Peyer's patch (tissue), 4 donors: Measurements from ENCODE around the gene VWC2L. TPM values are rescaled to one million over a fixed set of nuclear protein-coding genes. Genes with fewer than 3 reads are reported as not detected.

Source experiments
- DNase-seq, 3 donors: peaks; one replicate each; pipeline ENCODE4 v3.0.0-alpha.2; 2017 to 2019
- H3K27ac ChIP-seq, 4 donors: fragments of 200-600 bp; sonication (generic); one replicate each; pipeline ENCODE4 v1.5.1; 2016 to 2019
- H3K27me3 ChIP-seq, 2 donors: fragments of 200-600 bp; sonication (generic); one replicate each; pipeline ENCODE4 v1.5.1; 2019
- H3K36me3 ChIP-seq, 3 donors: fragments of 200-600 bp; sonication (generic); one replicate each; pipeline ENCODE4 v1.5.1; 2016 to 2019
- H3K4me1 ChIP-seq, 4 donors: fragments of 200-600 bp; sonication (generic); one replicate each; pipeline ENCODE4 v1.5.1; 2016 to 2019
- H3K4me3 ChIP-seq, 4 donors: fragments of 200-600 bp; sonication (generic); 1 replicate in 3 of 4; 2 replicates in 1 of 4; pipeline ENCODE4 v1.5.1; 2016 to 2019; ENCODE audit warnings: mild to moderate bottlenecking in 1 of 4
- H3K9me3 ChIP-seq, 4 donors: fragments of 200-600 bp; sonication (generic); one replicate each; pipeline ENCODE4 v1.5.1; 2016 to 2019; ENCODE audit warnings: mild to moderate bottlenecking in 1 of 4
- POLR2A ChIP-seq, 2 donors: fragments of 450-650 bp; IDR thresholded peaks; one replicate each; pipeline ENCODE4 v1.5.1; 2017; ENCODE audit warnings: antibody characterized with exemption in 2 of 2, mild to moderate bottlenecking in 2 of 2, moderate library complexity in 2 of 2
- total RNA-seq, 4 donors: library from RNA; depleted of rRNA; stranded (reverse); fragments of >200 nt; gene quantifications; one replicate each; pipeline ENCODE4 v1.1.0, GENCODE V29; 2016
- TF ChIP-seq, protein P1 (sequence below), 6 experiments: fragments of 450-650 bp in 4 of 6; fragments of 200-600 bp in 2 of 6; sonication (generic) in 1 of 6; IDR thresholded peaks; one replicate each; pipeline ENCODE4 v1.5.1; 2017 to 2019; ENCODE audit warnings: antibody characterized with exemption in 6 of 6, mild to moderate bottlenecking in 3 of 6, moderate library complexity in 1 of 6

VWC2L gene
- total RNA-seq, 4 donors from 2014 or later: not detected

DNA sequence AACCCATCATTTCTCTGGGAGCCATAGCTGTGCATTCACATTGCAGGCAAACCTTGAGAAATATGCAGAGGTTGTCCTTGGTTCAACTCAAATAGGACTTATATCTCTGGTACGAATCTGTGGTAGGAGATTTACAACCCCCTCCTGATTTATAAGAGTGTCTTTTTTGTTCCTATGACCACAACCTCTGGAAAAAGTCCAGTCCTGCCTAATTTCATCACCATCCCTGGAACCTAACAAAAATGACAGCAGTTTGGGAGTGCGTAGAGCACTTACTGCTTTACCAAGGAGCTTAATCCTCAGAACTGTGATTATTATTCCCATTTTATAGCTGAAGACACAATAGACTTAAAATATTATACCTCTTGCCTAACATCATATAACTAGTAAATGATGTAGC, 66.5 kb downstream of the VWC2L start:
- H3K4me3 ChIP-seq: no peak overlapping the region
- no peaks in the 10 kb centered on the region for H3K9me3 ChIP-seq
- no peaks in the 10 kb centered on the region for H3K36me3 ChIP-seq
- no peaks in the 10 kb centered on the region for H3K27me3 ChIP-seq
- no peaks in the 10 kb centered on the region for H3K4me1 ChIP-seq
- no peak for TF ChIP-seq POLR2A (IDR thresholded peaks at IDR 0.05)
- TF ChIP-seq, protein P1, sequence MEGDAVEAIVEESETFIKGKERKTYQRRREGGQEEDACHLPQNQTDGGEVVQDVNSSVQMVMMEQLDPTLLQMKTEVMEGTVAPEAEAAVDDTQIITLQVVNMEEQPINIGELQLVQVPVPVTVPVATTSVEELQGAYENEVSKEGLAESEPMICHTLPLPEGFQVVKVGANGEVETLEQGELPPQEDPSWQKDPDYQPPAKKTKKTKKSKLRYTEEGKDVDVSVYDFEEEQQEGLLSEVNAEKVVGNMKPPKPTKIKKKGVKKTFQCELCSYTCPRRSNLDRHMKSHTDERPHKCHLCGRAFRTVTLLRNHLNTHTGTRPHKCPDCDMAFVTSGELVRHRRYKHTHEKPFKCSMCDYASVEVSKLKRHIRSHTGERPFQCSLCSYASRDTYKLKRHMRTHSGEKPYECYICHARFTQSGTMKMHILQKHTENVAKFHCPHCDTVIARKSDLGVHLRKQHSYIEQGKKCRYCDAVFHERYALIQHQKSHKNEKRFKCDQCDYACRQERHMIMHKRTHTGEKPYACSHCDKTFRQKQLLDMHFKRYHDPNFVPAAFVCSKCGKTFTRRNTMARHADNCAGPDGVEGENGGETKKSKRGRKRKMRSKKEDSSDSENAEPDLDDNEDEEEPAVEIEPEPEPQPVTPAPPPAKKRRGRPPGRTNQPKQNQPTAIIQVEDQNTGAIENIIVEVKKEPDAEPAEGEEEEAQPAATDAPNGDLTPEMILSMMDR (IDR thresholded peaks at IDR 0.05): no peak
- no peak overlapping the region for H3K27ac ChIP-seq
- DNase-seq: no peak

DNA sequence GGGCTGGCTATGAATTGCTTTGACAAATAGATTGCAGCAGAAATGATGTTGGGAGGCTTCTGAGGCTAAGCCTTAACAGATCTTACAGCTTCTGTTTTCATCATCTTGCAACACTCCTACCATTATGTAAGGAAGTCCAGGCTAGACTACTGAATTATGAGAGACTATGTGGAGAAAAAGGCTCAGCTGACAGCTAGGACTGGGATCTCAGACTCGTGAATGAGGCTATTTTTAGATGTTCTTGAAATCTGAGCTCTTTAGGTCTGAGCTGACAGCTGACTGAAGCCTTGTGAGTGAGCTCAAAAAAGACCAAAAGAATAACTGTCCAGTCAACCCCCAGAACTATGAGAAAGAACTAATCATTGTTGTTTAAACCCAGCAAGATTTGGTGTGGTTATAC, 70.3 kb downstream of the VWC2L start:
- Histone ChIP-seq H3K36me3 (no peaks in the 10 kb centered on the region), H3K27me3 (no peaks in the 10 kb centered on the region), H3K27ac (no peak overlapping the region), H3K4me3 (no peak overlapping the region), H3K4me1 (no peaks in the 10 kb centered on the region), H3K9me3 (no peaks in the 10 kb centered on the region)
- no peak for DNase-seq
- TF ChIP-seq, protein P1 (IDR thresholded peaks at IDR 0.05): no peak
- TF ChIP-seq POLR2A (IDR thresholded peaks at IDR 0.05): no peak

DNA sequence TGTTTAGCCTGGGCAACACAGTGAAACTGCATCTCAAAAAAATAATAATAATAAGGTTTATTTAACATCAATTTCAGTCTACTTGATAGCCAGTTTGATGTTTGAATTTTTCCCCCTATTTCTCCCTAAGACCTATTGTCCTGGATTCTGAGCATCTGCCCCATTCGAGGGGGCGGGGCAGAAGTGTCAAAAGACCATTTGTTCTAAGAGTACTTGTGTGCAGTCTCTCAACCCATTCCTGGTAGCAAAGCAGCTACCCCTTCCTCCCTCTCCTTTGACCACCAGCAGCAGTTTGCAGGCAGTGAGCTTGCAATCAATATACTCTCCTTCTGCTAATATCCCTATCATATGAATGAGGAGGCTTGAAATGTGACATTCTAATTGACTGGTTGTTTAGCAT, 71.9 kb downstream of the VWC2L start:
- Histone ChIP-seq H3K27ac (no peak overlapping the region), H3K4me1 (no peaks in the 10 kb centered on the region), H3K9me3 (no peaks in the 10 kb centered on the region), H3K36me3 (no peaks in the 10 kb centered on the region), H3K4me3 (no peak overlapping the region), H3K27me3 (no peaks in the 10 kb centered on the region)
- no peak for TF ChIP-seq POLR2A (IDR thresholded peaks at IDR 0.05)
- TF ChIP-seq, protein P1 (IDR thresholded peaks at IDR 0.05): no peak
- DNase-seq: no peak

DNA sequence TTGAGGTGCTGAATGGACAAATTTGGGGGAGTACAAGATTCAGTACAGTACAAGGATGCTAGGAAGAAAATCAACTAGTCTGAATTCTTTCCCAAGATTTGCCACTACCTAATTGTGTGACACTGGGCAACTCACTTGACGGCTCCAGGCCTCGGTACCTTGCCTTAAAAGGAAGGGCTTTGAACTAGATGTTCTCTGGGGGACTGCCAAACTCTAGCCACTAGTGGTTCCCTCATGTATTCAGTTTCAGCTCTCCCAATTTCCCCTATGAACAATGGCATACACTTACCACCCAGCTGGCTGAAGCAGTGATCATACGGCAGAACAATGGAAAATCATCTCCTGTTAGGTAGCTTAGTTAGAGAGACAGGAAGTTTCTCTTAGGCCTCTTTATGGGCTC, 73.4 kb downstream of the VWC2L start:
- H3K4me3 ChIP-seq: no peak overlapping the region
- DNase-seq: no peak
- no peaks in the 10 kb centered on the region for H3K36me3 ChIP-seq
- H3K9me3 ChIP-seq: no peaks in the 10 kb centered on the region
- H3K27me3 ChIP-seq: no peaks in the 10 kb centered on the region
- no peak overlapping the region for H3K27ac ChIP-seq
- no peaks in the 10 kb centered on the region for H3K4me1 ChIP-seq
- TF ChIP-seq, protein P1 (IDR thresholded peaks at IDR 0.05): no peak
- TF ChIP-seq POLR2A (IDR thresholded peaks at IDR 0.05): no peak

DNA sequence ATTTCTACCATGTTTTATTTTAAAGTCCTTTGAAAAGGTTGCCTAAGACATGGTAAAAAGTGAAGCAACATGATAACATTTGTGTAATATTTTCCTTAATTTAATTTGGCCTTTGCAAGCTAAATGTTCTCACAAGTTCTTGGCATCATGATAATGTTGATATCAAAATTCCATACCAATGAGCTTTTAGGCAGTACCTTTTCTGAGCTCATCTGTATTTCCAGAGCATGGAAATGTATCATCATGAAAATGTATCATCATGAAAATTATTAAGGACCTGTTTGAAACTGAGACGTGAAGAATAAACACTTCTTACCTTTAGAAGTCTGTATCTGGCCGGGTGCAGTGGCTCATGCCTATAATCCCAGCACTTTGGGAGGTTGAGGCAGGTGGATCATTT, 73.8 kb downstream of the VWC2L start:
- no peaks in the 10 kb centered on the region for H3K27me3 ChIP-seq
- TF ChIP-seq POLR2A (IDR thresholded peaks at IDR 0.05): no peak
- TF ChIP-seq, protein P1 (IDR thresholded peaks at IDR 0.05): no peak
- no peak overlapping the region for H3K4me3 ChIP-seq
- no peaks in the 10 kb centered on the region for H3K4me1 ChIP-seq
- no peak for DNase-seq
- H3K9me3 ChIP-seq: no peaks in the 10 kb centered on the region
- H3K36me3 ChIP-seq: no peaks in the 10 kb centered on the region
- no peak overlapping the region for H3K27ac ChIP-seq

DNA sequence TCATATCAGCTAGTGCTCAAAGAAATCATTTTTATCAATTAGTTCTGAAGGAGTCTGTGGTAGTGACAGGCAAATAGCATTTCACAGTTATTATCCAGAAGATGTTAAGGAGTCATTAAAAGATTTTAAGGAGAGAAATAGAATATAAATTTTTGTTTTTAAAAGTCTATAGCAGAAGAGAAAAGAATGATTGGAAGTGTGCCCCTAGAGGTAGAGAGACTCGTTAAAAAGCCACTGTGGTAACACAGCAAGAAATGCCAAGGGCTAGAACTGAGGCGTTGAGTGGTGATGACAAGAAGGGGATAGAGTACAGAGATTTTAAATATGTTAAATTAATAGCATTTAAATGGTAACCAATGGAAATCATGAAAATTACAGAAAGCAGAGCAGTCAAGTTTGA, 78.3 kb downstream of the VWC2L start:
- Histone ChIP-seq H3K4me3 (no peak overlapping the region), H3K9me3 (no peaks in the 10 kb centered on the region), H3K27me3 (no peaks in the 10 kb centered on the region), H3K36me3 (no peaks in the 10 kb centered on the region), H3K4me1 (no peaks in the 10 kb centered on the region), H3K27ac (no peak overlapping the region)
- no peak for DNase-seq
- no peak for TF ChIP-seq POLR2A (IDR thresholded peaks at IDR 0.05)
- TF ChIP-seq, protein P1 (IDR thresholded peaks at IDR 0.05): no peak
